ENCODE results near the gene STX11.

GRCh38 chr6:144202879-144203468 lies 52.7 kb downstream of the STX11 start:
- TF ChIP-seq TAF1 (IDR thresholded peaks at IDR 0.05; ENCODE audit: borderline replicate concordance, low read depth, low read length) = no peak
- no peak for TF ChIP-seq REST (IDR thresholded peaks at IDR 0.05; ENCODE audit: low read depth, low read length)
- no peak for TF ChIP-seq E4F1 (IDR thresholded peaks at IDR 0.05; ENCODE audit: borderline replicate concordance, partially characterized antibody)
- TF ChIP-seq EZH2 (IDR thresholded peaks at IDR 0.05; ENCODE audit: borderline replicate concordance, control insufficient read depth, low read depth, low read length) = no peak
- TF ChIP-seq, protein P1, sequence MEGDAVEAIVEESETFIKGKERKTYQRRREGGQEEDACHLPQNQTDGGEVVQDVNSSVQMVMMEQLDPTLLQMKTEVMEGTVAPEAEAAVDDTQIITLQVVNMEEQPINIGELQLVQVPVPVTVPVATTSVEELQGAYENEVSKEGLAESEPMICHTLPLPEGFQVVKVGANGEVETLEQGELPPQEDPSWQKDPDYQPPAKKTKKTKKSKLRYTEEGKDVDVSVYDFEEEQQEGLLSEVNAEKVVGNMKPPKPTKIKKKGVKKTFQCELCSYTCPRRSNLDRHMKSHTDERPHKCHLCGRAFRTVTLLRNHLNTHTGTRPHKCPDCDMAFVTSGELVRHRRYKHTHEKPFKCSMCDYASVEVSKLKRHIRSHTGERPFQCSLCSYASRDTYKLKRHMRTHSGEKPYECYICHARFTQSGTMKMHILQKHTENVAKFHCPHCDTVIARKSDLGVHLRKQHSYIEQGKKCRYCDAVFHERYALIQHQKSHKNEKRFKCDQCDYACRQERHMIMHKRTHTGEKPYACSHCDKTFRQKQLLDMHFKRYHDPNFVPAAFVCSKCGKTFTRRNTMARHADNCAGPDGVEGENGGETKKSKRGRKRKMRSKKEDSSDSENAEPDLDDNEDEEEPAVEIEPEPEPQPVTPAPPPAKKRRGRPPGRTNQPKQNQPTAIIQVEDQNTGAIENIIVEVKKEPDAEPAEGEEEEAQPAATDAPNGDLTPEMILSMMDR (IDR thresholded peaks at IDR 0.05 in 2 of 3, conservative IDR thresholded peaks at IDR 0.05 in 1 of 3; ENCODE audit: control insufficient read depth in 2 of 3, extremely low read depth in 1 of 3, insufficient read depth in 1 of 3, low read depth in 3 of 3, low read length in 3 of 3) = no peak
- no peak for TF ChIP-seq RAD51 (IDR thresholded peaks at IDR 0.05)
- TF ChIP-seq JUND (IDR thresholded peaks at IDR 0.05; ENCODE audit: low read depth, low read length) = no peak
- no peak for TF ChIP-seq ESRRA (IDR thresholded peaks at IDR 0.05; ENCODE audit: low read length)
- no peak for TF ChIP-seq NFIC (IDR thresholded peaks at IDR 0.05; ENCODE audit: low read depth, low read length)
- TF ChIP-seq TCF3 (IDR thresholded peaks at IDR 0.05; ENCODE audit: borderline replicate concordance, insufficient read depth, low read depth, low read length) = no peak
- TF ChIP-seq CHD2 (IDR thresholded peaks at IDR 0.05; ENCODE audit: borderline replicate concordance, low read depth, low read length) = no peak

Measured in GM12878 (cell line).